ENCODE measurements around the gene ANO8.

DNA sequence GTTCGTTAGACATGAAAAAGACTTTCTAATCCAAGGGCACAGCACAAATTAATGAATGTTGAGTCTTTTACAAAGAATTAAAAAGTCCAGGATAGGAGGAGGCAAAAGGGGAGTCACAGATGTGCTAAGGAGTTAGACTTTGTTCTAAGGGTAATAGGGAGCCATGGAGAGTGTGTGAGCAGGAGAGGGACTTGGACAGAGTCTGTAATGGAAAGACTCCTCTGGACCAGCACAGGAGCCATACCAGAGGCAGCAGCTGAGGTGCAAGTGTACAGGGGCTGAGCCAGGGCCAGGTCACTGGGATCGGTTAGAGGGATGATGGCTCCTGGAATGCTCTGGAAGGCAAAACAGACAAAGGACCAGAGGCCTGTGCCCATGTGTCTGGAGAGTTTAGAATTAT is 13.2 kb upstream of the ANO8 start:
- TF ChIP-seq CTCF (IDR thresholded peaks at IDR 0.05 in 8 of 11, conservative IDR thresholded peaks at IDR 0.05 in 3 of 11) (no peak), POLR2A (IDR thresholded peaks at IDR 0.05) (no peak)
